Lower lobe of right lung (tissue), 2 donors: ENCODE measurements around the gene RALB. TPM values are rescaled to one million over a fixed set of nuclear protein-coding genes. Genes with fewer than 3 reads are reported as not detected.
"Not testable (repeated sequence)": the region's sequence is repeated elsewhere in the genome, so short reads cannot be mapped to it uniquely, and the experiment has no call there.

Experiments
- ATAC-seq, 2 donors: fragments of 200-7000 bp; cut with Tn5 transposase; one replicate each; pipeline ENCODE4 v1.9.1; 2020 to 2022; ENCODE audit warnings: mild to moderate bottlenecking in 2 of 2, moderate library complexity in 2 of 2
- DNase-seq: peaks from one replicate; pipeline ENCODE4 v3.0.0-alpha.2; 2020
- H3K27ac ChIP-seq: fragments of 200-600 bp; one replicate; pipeline ENCODE4 v1.8.0; 2022
- H3K27me3 ChIP-seq: fragments of 200-600 bp; one replicate; pipeline ENCODE4 v1.8.0; 2022; ENCODE audit warnings: low read depth
- H3K36me3 ChIP-seq: fragments of 200-600 bp; one replicate; pipeline ENCODE4 v1.8.0; 2022; ENCODE audit warnings: mild to moderate bottlenecking
- H3K4me1 ChIP-seq: fragments of 200-600 bp; one replicate; pipeline ENCODE4 v1.8.0; 2022
- H3K4me3 ChIP-seq: fragments of 200-600 bp; one replicate; pipeline ENCODE4 v1.8.0; 2022; ENCODE audit warnings: mild to moderate bottlenecking
- H3K9me3 ChIP-seq: fragments of 200-600 bp; one replicate; pipeline ENCODE4 v1.8.0; 2022
- CTCF ChIP-seq: fragments of 200-600 bp; IDR thresholded peaks from one replicate; pipeline ENCODE4 v1.8.0; 2022; ENCODE audit warnings: antibody characterized with exemption, mild to moderate bottlenecking
- intact Hi-C: fragments of 100-400 bp; cut with DNase I; formaldehyde crosslinking; loops from one replicate; pipeline ENCODE4 v1.11.0; 2022
- total RNA-seq: library from RNA; stranded (reverse); fragmentation: NEBNext Ultra II Directional; extraction: Animal tissue kit (Norgen Biotek cat#: 25700); gene quantifications from one replicate; pipeline ENCODE4 v1.2.1, GENCODE V29; 2021
- donor health status: DM: no; HTN: yes; CAD: no; lungs with severe emphysema.

RALB gene
- total RNA-seq, 1 donor from 2014 or later: 65.8 TPM

DNA sequence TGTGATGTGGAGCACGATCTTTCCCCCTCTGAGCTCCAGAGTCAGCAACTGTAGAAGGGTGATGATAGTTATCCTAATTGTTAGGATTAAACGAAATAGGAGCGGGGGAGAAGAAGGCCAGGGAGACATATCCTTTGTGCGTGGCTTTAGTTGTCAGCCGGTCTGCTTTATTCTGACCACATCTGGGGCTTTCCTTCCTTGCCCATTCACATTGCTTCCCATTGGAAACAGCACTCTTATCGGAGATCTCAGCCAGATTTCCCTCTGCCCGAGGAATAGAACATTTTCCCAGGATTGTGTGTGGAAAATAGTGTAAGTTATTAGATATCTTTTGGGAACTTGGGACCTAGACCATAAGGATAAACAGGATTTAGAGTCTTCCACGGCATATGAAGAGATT is 1.5 kb downstream of the RALB start:
- peak overlapping the region; percentile 89 for H3K4me3 ChIP-seq
- no peak for ATAC-seq
- no peak for DNase-seq
- H3K27me3 ChIP-seq: no peaks in the 10 kb centered on the region
- H3K27ac ChIP-seq: no peak overlapping the region
- intact Hi-C loops: no loop called here
- no peaks in the 10 kb centered on the region for H3K9me3 ChIP-seq
- no peak for TF ChIP-seq CTCF
- no peaks in the 10 kb centered on the region for H3K36me3 ChIP-seq
- H3K4me1 ChIP-seq: peaks cover 54% of the 10 kb centered on the region

DNA sequence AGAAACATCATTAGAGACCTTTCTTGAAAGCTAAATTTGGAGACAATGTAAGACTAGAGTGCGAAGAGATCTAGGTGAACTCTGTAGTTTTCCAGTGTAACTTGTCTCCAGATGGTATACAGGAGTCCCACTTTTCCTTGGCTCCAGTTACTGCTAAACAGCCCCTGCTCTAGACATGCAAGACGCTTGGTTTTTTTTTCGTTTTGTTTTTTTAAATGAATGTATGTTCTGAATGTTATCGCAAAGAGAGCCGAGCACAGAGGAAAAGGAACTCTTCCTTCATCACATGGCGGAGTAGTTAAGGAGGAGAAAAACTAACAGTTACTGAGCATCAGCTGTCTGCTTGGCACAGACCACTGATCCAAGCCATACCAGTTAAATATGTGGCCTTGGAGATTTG is 2.4 kb downstream of the RALB start:
- TF ChIP-seq CTCF: no peak
- H3K4me1 ChIP-seq: peaks cover 54% of the 10 kb centered on the region
- no peaks in the 10 kb centered on the region for H3K36me3 ChIP-seq
- no peak overlapping the region for H3K27ac ChIP-seq
- no peaks in the 10 kb centered on the region for H3K9me3 ChIP-seq
- DNase-seq: no peak
- no peaks in the 10 kb centered on the region for H3K27me3 ChIP-seq
- ATAC-seq: no peak
- intact Hi-C loops: no loop called here
- peak overlapping the region; percentile 89 for H3K4me3 ChIP-seq

DNA sequence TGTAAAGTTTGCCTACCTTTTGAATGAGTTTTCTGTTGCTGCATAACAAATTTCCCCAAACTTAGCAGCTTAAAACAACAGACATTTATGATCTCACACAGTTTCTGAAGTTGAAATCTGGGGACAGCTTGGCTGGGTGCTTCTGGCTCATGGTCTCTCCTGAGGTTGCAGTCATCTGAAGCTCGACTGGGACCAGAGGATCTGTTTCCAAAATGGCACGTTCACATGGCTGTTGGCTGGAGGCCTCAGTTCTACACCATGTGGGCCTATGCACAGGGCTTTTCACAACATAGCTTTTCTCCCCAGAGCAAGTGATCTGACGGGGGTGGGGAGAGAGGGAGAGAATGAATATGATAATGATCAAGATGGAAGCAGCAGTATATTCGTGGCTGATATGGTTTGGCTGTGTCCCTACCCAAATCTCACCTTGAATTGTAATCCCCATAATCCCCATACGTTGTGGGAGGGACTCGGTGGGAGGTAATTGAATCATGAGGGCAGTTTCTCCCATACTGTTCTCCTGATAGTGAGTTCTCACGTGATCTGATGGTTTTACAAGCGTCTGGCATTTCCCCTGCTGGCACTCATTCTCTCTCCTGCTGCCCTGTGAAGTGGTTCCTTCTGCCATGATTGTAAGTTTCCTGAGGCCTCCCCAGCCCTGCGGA is 3.5 kb downstream of the RALB start:
- ATAC-seq (no peak), DNase-seq (no peak)
- H3K4me3 ChIP-seq: no peak overlapping the region
- no peak for TF ChIP-seq CTCF
- H3K27me3 ChIP-seq: no peaks in the 10 kb centered on the region
- H3K27ac ChIP-seq: no peak overlapping the region
- no peaks in the 10 kb centered on the region for H3K9me3 ChIP-seq
- no peaks in the 10 kb centered on the region for H3K36me3 ChIP-seq
- intact Hi-C loops: no loop called here
- peaks cover 64% of the 10 kb centered on the region for H3K4me1 ChIP-seq

- DNase-seq: no peak
- H3K4me1 ChIP-seq: peaks cover 66% of the 10 kb centered on the region
- H3K36me3 ChIP-seq: no peaks in the 10 kb centered on the region
These were observed 4.0 kb downstream of the RALB start for GRCh38 chr2:120256651-120257000.

GRCh38 chr2:120257522-120257921 is 4.9 kb downstream of the RALB start:
- H3K4me3 ChIP-seq: no peak overlapping the region
- no peak for TF ChIP-seq CTCF
- intact Hi-C loops: no loop called here
- no peaks in the 10 kb centered on the region for H3K36me3 ChIP-seq
- no peaks in the 10 kb centered on the region for H3K9me3 ChIP-seq
- no peak overlapping the region for H3K27ac ChIP-seq
- H3K4me1 ChIP-seq: peaks cover 68% of the 10 kb centered on the region
- ATAC-seq (no peak), DNase-seq (no peak)
- H3K27me3 ChIP-seq: no peaks in the 10 kb centered on the region

More at GRCh38 chr2:120256651-120257000, 4.0 kb downstream of the RALB start:
- Histone ChIP-seq H3K9me3 (no peaks in the 10 kb centered on the region), H3K27ac (no peak overlapping the region), H3K4me3 (no peak overlapping the region), H3K27me3 (no peaks in the 10 kb centered on the region)
- intact Hi-C loops: no loop called here
- no peak for ATAC-seq
- TF ChIP-seq CTCF: no peak

- ATAC-seq (no peak), DNase-seq (no peak)
- Histone ChIP-seq H3K4me3 (no peak overlapping the region), H3K4me1 (peaks cover 71% of the 10 kb centered on the region), H3K27ac (no peak overlapping the region), H3K27me3 (no peaks in the 10 kb centered on the region), H3K9me3 (no peaks in the 10 kb centered on the region), H3K36me3 (no peaks in the 10 kb centered on the region)
- intact Hi-C loops: no loop called here
- TF ChIP-seq CTCF: no peak
These were observed 5.5 kb downstream of the RALB start for GRCh38 chr2:120258196-120258595.

GRCh38 chr2:120259939-120260338 is 7.3 kb downstream of the RALB start:
- H3K27ac ChIP-seq, H3K9me3 ChIP-seq, DNase-seq, ATAC-seq, H3K36me3 ChIP-seq, H3K27me3 ChIP-seq, intact Hi-C loops, H3K4me3 ChIP-seq: not testable (repeated sequence)
- peaks cover 71% of the 10 kb centered on the region for H3K4me1 ChIP-seq
